ENCODE results near the gene ASS1. TPM values are rescaled to one million over a fixed set of nuclear protein-coding genes. Genes with fewer than 3 reads are reported as not detected.

ASS1 gene
- total and polyA plus RNA-seq, 2 donors (not counting 1 experiment from before 2014, with no cell fraction given): 0.30 to 0.44 TPM

DNA sequence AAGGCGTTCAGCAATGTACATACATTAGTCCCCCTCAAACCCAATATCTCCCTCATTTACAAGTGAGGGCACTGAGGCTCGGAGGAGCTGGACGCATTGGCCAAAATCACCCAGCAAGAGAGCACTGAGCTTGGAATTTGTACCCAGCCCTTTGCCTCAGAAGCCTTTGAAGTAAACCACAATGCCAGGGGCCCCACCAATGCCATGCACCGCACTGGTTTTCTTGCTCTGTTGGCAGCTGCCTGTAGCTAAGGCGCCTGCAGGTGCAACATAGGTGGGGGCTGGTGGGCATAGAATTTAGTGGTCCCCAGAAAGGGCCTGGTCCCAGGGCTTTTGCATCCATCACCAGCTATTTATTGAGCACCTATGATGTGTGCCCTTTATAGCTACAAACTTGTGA lies 97.3 kb downstream of the ASS1 start:
- H2AFZ ChIP-seq (ENCODE audit: insufficient read depth, low read depth, low read length, poor library complexity, severe bottlenecking): no peak overlapping the region
- no peak for ATAC-seq (ENCODE audit: low read depth)
- Mint-ChIP-seq H3K9me3 (ENCODE audit: insufficient read depth) (no peaks in the 10 kb centered on the region), H3K27me3 (peaks cover 54% of the 10 kb centered on the region), H3K27ac (no peak overlapping the region), H3K4me3 (no peak overlapping the region), H3K4me1 (peaks cover 5% of the 10 kb centered on the region)
- no peak overlapping the region for H3K9ac ChIP-seq (ENCODE audit: low read length)
- no peaks in the 10 kb centered on the region for H3K9me3 ChIP-seq (ENCODE audit: control extremely low read depth in 1 of 3, control insufficient read depth in 2 of 3, insufficient read depth in 1 of 3, low read length in 2 of 3)
- ChIA-PET CTCF (no interaction called here), POLR2A (no interaction called here)
- H4K20me1 ChIP-seq (ENCODE audit: control insufficient read depth, insufficient read depth, low read length, poor library complexity, severe bottlenecking): no peaks in the 10 kb centered on the region
- H3K4me2 ChIP-seq (replicated peaks; ENCODE audit: low read depth, low read length, poor library complexity, severe bottlenecking): no peak overlapping the region
- TF ChIP-seq, protein P1, sequence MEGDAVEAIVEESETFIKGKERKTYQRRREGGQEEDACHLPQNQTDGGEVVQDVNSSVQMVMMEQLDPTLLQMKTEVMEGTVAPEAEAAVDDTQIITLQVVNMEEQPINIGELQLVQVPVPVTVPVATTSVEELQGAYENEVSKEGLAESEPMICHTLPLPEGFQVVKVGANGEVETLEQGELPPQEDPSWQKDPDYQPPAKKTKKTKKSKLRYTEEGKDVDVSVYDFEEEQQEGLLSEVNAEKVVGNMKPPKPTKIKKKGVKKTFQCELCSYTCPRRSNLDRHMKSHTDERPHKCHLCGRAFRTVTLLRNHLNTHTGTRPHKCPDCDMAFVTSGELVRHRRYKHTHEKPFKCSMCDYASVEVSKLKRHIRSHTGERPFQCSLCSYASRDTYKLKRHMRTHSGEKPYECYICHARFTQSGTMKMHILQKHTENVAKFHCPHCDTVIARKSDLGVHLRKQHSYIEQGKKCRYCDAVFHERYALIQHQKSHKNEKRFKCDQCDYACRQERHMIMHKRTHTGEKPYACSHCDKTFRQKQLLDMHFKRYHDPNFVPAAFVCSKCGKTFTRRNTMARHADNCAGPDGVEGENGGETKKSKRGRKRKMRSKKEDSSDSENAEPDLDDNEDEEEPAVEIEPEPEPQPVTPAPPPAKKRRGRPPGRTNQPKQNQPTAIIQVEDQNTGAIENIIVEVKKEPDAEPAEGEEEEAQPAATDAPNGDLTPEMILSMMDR (IDR thresholded peaks at IDR 0.05): no peak
- TF ChIP-seq EZH2 (IDR thresholded peaks at IDR 0.05; ENCODE audit: borderline replicate concordance, insufficient read depth, low read depth, low read length, poor library complexity, severe bottlenecking): no peak
- no peaks in the 10 kb centered on the region for H3K79me2 ChIP-seq (ENCODE audit: control insufficient read depth, insufficient read depth, low read length)
- H3K27me3 ChIP-seq (replicated peaks in 1 of 4; ENCODE audit: control extremely low read depth in 1 of 4, control insufficient read depth in 3 of 4, insufficient read depth in 4 of 4, low read length in 3 of 4): peaks cover 0 to 28% (median 2%) of the 10 kb centered on the region in 4 experiments
- no peaks in the 10 kb centered on the region for H3K36me3 ChIP-seq (replicated peaks in 1 of 2; ENCODE audit: control extremely low read depth in 1 of 2, control insufficient read depth in 1 of 2, extremely low read depth in 1 of 2, insufficient read depth in 2 of 2, low read length in 1 of 2)
- no peak overlapping the region for H3K27ac ChIP-seq (ENCODE audit: low read length in 2 of 2)
- WGBS (ENCODE audit: insufficient coverage): 76% methylated on average over 5 of the region's 5 CpGs
- intact Hi-C loops (cut with micrococcal nuclease): no loop called here
- no peak for DNase-seq
- H3K4me3 ChIP-seq (ENCODE audit: control extremely low read depth in 1 of 5, extremely low read depth in 1 of 5, insufficient read depth in 1 of 5, low read depth in 2 of 5, low read length in 4 of 5): no peak overlapping the region
- H3K4me1 ChIP-seq (ENCODE audit: control insufficient read depth in 2 of 2, insufficient read depth in 2 of 2, low read length in 2 of 2): peaks cover 0 to 3% of the 10 kb centered on the region in 2 donors

GRCh38 chr9:130542457-130543228 lies 97.9 kb downstream of the ASS1 start:
- H3K27ac Mint-ChIP-seq: no peak overlapping the region
- no peak overlapping the region for H3K4me3 Mint-ChIP-seq
- Histone ChIP-seq H2AFZ (ENCODE audit: insufficient read depth, low read depth, low read length, poor library complexity, severe bottlenecking) (no peak overlapping the region), H3K9ac (ENCODE audit: low read length) (no peak overlapping the region), H3K9me3 (ENCODE audit: control extremely low read depth in 1 of 3, control insufficient read depth in 2 of 3, insufficient read depth in 1 of 3, low read length in 2 of 3) (no peaks in the 10 kb centered on the region), H3K4me3 (ENCODE audit: control extremely low read depth in 1 of 5, extremely low read depth in 1 of 5, insufficient read depth in 1 of 5, low read depth in 2 of 5, low read length in 4 of 5) (no peak overlapping the region), H4K20me1 (ENCODE audit: control insufficient read depth, insufficient read depth, low read length, poor library complexity, severe bottlenecking) (no peaks in the 10 kb centered on the region), H3K27ac (ENCODE audit: low read length in 2 of 2) (no peak overlapping the region), H3K79me2 (ENCODE audit: control insufficient read depth, insufficient read depth, low read length) (no peaks in the 10 kb centered on the region), H3K4me1 (ENCODE audit: control insufficient read depth in 2 of 2, insufficient read depth in 2 of 2, low read length in 2 of 2) (no peaks in the 10 kb centered on the region), H3K36me3 (replicated peaks in 1 of 2; ENCODE audit: control extremely low read depth in 1 of 2, control insufficient read depth in 1 of 2, extremely low read depth in 1 of 2, insufficient read depth in 2 of 2, low read length in 1 of 2) (no peaks in the 10 kb centered on the region), H3K27me3 (replicated peaks in 1 of 4; ENCODE audit: control extremely low read depth in 1 of 4, control insufficient read depth in 3 of 4, insufficient read depth in 4 of 4, low read length in 3 of 4) (peaks cover 0 to 24% (median 2%) of the 10 kb centered on the region in 4 experiments), H3K4me2 (replicated peaks; ENCODE audit: low read depth, low read length, poor library complexity, severe bottlenecking) (no peak overlapping the region)
- intact Hi-C loops (cut with micrococcal nuclease): no loop called here
- TF ChIP-seq, protein P1 (IDR thresholded peaks at IDR 0.05): no peak
- TF ChIP-seq EZH2 (IDR thresholded peaks at IDR 0.05; ENCODE audit: borderline replicate concordance, insufficient read depth, low read depth, low read length, poor library complexity, severe bottlenecking): no peak
- H3K4me1 Mint-ChIP-seq: peaks cover 3% of the 10 kb centered on the region
- ChIA-PET POLR2A (no interaction called here), CTCF (no interaction called here)
- no peaks in the 10 kb centered on the region for H3K9me3 Mint-ChIP-seq (ENCODE audit: insufficient read depth)
- no peak for DNase-seq
- ATAC-seq (ENCODE audit: low read depth): no peak
- WGBS (ENCODE audit: insufficient coverage): 70% methylated on average over 7 of the region's 7 CpGs
- peaks cover 49% of the 10 kb centered on the region for H3K27me3 Mint-ChIP-seq
